IPS-NIHi11 (cell line): ENCODE results near the gene GJC1.

Source experiments
- DNase-seq: peaks from one replicate; pipeline ENCODE4 v3.0.0; 2012; ENCODE audit warnings: mixed read lengths, low spot score

GJC1 gene

DNA sequence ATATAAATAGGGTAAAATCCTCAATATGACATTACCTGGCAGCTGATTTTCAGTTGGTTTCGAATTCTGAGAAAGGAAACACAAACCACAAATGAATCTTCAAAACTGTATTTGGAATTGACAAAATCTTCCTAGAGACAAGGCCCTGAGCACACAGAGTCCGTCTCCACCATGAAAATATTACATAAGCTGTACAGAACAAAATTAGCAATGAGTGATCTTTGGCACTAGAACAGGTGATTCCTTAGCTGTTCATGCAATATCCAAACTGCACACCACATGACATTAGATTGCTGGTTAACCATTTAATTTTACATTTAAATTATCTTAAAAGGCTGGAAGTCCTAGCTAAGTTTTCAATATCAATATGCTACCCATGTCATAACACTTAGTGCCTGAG lies 31.7 kb downstream of the GJC1 start:
- no peak for DNase-seq

GRCh38 chr17:44797802-44798201 lies 32.3 kb downstream of the GJC1 start:
- DNase-seq = no peak

DNA sequence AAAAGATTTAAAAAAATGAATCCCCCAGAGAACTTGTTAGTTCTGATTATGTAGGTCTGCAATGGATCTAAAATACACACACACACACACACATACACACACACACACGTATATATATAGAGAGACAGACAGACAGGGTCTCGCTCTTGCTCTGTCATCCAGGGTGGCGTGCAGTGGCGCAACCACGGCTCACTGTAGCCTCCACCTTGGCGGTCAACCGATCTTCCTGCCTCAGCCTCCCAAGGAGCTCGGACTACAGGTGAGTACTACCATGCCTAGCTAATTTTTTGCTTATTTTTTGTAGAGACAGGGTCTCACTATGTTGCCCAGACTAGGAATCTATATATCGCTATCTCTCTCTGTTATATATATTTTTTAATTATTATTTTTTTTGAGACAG lies 33.4 kb downstream of the GJC1 start:
- DNase-seq = no peak

DNA sequence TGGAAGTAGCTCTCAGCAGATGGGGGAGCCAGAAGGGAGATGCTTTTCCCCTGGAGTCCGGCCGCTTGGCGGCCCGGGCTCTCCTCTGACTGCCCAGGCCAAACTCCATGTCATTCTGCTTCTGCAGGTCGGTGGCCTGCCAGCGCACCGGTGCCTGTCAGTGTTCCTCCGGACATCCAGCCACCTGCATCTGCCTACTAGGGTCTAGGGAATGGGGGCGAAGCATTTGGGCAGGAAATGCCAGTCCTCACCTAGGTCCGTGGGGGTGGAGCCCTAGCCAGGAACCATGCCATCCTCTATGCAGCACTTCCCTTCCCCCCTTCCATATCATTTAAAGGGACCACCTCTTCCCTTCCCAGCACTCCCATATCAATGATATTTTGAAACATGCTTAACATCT lies 34.2 kb downstream of the GJC1 start:
- DNase-seq = no peak

- DNase-seq = no peak
Measured at GRCh38 chr17:44795421-44795820, 34.7 kb downstream of the GJC1 start.

GRCh38 chr17:44794851-44795413 lies 35.2 kb downstream of the GJC1 start:
- no peak for DNase-seq

DNA sequence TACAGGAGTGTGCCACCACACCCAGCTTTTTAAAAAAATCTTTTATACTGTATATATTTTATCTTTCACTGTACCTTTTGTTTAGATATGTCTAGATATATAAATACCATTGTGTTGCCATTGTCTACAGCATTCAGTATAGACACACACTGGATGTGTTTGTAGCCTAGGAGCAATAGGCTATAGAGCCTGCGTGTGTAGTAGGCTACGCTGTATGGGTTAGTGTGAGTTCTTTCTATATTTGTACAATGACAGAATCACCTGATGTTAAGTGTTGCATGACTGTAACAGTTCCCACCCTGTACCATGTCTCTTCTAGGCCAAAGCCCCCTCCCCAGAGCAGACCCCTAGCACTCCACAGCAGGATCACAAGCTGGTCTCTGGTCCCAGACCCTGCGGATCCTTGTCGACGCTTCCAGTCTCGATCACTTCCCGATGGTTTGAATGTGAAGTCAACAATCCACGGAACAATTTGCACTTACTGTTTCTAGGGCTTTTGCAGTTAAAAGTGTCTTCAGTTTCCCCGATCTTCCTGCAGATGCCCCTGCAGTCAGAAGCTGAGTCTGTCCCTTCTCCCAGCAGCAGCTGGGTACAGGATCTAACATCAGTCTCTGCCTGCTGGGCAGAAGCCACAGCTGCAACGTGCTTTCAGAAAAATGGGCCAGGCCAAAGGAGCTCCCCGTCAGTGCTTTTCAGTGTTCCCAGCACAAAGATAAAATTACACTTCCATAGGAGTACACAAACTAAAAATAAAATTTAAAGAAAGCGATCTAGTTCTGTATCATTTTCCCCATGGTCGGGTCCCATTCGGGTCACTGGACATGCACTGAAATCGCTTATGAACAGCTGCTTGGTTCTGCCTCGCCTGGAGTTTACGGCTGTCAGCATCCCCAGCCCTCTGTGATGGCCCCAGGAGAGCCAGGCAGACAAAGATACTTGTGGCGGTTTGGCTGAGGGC lies 35.9 kb downstream of the GJC1 start:
- DNase-seq = no peak

- no peak for DNase-seq
Measured at GRCh38 chr17:44792276-44792675, 37.8 kb downstream of the GJC1 start.

GRCh38 chr17:44788139-44788538 lies 41.9 kb downstream of the GJC1 start:
- DNase-seq = no peak

- DNase-seq = no peak
Measured at GRCh38 chr17:44787271-44787940, 42.7 kb downstream of the GJC1 start.

GRCh38 chr17:44786551-44787081 lies 43.5 kb downstream of the GJC1 start:
- no peak for DNase-seq

DNA sequence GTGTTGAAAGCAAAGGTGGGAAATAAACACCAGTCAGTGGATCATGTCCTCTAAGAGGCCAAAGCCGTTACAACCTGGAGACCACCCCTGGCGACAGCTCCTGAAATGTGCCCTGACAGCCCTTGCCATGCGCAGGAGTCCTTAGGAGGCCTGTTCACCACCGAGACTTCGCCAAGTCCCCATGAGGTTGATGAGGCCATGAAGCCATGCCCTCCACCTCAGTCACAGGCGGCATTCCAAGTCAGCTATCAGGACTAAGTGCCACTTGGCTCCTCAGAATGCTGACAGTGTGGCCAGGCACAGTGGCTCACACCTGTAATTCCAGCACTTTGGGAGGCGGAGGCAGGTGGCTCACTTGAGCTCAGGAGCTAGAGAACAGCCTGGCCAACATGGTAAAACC lies 44.2 kb downstream of the GJC1 start:
- DNase-seq = no peak

- DNase-seq = no peak
Measured at GRCh38 chr17:44782326-44782850, 47.7 kb downstream of the GJC1 start.

DNA sequence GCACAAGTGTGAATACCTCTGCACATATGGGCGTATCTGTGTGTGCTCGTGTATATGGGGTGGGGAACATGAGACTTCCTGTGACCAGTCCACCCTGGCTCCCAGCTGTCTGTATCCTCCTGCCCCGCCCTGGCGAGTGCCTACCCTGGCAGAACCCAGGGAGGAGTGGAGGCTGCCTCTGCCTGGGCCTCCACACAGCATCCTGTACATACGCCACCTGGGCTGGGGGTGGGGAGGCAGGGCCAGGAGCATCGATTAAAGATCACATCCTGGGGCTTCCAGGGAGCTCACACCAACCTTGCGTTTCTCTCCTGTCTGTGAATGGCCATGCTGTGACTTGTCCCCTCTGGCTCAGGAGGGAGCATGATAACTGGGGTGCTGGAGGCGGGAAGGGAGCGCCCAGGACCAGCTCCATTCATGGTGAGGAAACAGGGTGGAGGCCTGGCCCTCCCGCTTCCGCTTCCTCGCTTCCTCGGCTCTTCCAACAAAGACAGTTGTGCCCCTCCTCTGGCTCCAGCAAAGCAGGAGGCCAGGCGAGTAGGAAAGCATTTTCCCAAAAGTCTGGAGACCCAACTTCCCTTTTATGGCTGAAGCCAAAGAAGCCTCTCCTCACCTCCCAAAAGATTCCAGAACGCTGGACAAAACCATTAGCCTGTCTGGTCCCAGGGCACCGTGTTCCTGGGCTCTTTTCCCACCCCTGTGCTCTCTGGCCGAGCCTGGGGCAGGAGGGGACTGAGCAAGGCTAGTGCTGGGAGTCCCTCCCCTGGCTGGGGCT lies 48.3 kb downstream of the GJC1 start:
- DNase-seq = peak; percentile 47

DNA sequence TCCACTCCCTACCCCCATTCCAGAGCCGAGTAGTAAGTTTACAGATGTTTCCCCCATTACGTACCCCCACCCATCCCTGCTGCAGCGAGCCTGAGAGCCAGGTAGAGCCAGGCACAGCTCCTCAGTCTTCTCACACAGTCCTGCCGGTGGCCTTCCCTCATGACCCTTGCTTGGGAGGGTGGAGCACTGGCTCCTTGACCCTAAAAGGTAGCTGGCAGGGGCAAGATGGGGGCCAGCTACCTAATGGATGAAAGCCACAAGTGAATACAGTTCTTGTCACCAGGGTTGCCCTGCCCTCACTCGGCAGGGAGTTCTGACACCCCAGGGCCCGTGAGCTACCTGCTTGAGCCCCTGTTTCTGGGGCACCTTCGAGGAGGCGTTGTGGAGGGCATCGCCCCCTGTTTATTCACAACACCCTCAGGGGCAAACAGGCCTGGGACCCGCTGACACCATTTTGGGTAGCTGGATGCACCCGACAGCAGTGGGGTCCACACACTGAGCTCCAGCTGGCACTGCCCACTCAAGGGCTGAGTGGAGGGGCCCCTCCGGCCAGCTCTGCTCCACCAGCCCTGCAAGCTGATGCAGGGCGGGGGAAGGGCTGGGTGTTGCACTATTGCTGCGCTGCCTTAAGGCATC lies 49.1 kb downstream of the GJC1 start:
- DNase-seq = no peak

GRCh38 chr17:44780161-44780560 lies 49.9 kb downstream of the GJC1 start:
- DNase-seq = no peak

DNA sequence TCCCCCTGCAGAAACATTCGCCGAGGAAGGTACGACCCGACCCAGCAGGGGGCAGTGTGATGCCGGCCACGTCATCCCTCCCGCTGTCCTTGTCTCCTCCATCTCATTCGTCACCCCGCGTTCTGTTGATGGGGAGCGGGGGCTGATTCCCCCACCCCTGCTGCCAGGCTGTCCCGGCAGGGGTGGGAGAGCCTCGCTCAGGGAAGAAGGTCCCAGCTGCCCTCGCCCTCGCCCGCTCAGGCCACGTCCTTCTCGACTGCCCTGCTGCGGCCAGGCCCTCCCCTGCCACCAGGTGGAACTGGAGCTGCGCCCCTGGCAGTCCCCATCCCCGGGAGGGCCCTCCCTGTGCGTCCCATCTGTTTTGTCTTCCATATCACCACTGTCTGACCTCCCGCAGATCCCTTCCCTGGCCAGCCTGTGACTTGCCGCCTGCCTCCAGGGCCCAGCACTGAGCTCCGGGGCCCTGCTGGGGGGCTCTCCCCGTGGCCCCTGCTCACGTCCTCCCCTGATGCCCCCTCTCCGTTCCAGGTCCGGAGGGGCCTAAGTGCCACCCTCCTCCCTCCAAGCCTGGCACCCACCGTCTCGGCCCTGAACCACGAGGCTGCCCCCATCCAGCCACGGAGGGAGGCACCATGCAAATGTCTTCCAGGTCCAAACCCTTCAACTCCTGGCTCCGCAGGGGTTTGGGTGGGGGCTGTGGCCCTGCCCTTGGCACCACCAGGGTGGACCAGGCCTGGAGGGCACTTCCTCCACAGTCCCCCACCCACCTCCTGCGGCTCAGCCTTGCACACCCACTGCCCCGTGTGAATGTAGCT lies 50.7 kb downstream of the GJC1 start:
- DNase-seq = peak; percentile 78

DNA sequence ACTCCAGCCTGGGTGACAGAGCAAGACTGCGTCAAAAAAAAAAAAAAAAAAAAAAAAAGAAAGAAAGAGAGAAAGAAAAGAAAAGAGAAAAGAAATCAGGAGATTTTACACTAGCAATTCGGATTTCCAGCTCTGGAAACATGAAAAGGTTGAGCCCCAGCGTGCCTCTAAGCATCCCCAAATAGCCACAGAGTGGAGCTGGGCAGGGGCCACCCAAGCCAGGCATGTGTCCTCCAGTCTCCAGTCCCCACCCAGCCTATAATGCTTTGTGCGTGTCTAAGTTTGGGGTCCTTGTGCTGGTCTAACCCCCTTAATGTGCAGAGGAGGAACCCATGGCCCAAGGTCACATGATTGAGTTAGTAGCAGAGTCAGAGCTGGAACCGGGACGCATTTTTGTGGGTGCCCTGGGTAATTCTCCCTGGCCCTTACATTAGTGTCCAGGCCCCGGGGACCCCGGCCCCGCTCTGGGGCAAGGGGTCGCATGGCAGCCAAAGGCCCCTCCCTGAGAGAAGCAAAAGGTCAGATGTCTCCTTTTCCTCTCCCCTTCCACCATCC lies 51.4 kb downstream of the GJC1 start:
- no peak for DNase-seq

GRCh38 chr17:44777394-44778348 lies 52.4 kb downstream of the GJC1 start:
- DNase-seq = no peak
